Measurements from ENCODE around the gene STAP2. TPM values are rescaled to one million over a fixed set of nuclear protein-coding genes. Genes with fewer than 3 reads are reported as not detected.

Gene STAP2
- total and polyA plus RNA-seq, 9 of the 15 experiments (the other 6 are each of a cell fraction or from before 2014, with no cell fraction given), result 1.2 to 9.8 (median 4.5) TPM

DNA sequence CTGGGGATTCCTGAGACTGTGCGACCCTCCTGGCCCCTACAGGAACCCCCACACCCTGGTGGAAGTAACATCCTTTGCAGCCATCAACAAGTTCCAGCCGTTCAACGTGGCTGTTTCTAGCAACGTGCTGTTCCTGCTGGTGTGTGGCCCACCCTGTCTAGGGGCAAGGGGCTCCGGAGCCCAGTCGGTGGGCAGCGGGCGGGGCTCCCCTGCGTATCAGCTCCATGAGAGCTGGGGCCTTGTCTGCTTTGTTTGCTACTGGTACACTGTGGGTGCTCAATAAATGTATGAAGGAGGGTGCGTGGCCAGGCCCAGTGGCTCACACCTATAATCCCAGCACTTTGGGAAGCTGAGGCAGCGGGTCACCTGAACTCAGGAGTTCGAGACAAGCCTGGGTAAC, 15.7 kb upstream of the STAP2 start:
- TF ChIP-seq CBFA2T3 (IDR thresholded peaks at IDR 0.05), result no peak
- peak; percentile 45 for TF ChIP-seq POLR2G (IDR thresholded peaks at IDR 0.05; ENCODE audit: low read depth, low read length)
- BruUV-seq (replicated peaks), result no TSS peak
- Histone ChIP-seq H3K36me3 (ENCODE audit: control insufficient read depth, insufficient read depth, low read length) (peaks cover 27% of the 10 kb centered on the region; the same call in 1 of the 3 replicates), H4K20me1 (replicated peaks; ENCODE audit: control insufficient read depth, insufficient read depth, low read length) (peaks cover 7% of the 10 kb centered on the region; the same call in 1 of the 2 replicates), H3K4me1 (replicated peaks in 1 of 2; ENCODE audit: control insufficient read depth in 2 of 2, insufficient read depth in 2 of 2, low read length in 2 of 2) (peaks cover 0 to 41% of the 10 kb centered on the region in 2 experiments; a peak in 2 of 5 replicates), H3K79me2 (ENCODE audit: control insufficient read depth, insufficient read depth, low read length) (no peaks in the 10 kb centered on the region; the same call in 2 of the 3 replicates), H3K9me3 (replicated peaks; ENCODE audit: control insufficient read depth, insufficient read depth, low read depth, low read length) (no peaks in the 10 kb centered on the region), H3K4me3 (no peak overlapping the region), H3K4me2 (ENCODE audit: insufficient read depth, low read length) (no peak overlapping the region), H2AFZ (ENCODE audit: low read depth, low read length) (no peak overlapping the region), H3K27me3 (ENCODE audit: control insufficient read depth in 2 of 2, insufficient read depth in 2 of 2, low read length in 2 of 2) (no peaks in the 10 kb centered on the region), H3K9ac (ENCODE audit: insufficient read depth in 1 of 2, low read depth in 2 of 2, low read length in 2 of 2) (no peak overlapping the region), H3K9me1 (ENCODE audit: control insufficient read depth, insufficient read depth, low read length) (no peaks in the 10 kb centered on the region), H3K27ac (ENCODE audit: extremely low read depth, low read depth, low read length) (no peak overlapping the region)
- in situ Hi-C loops (cut with MboI) (no loop called here), intact Hi-C loops (cut with micrococcal nuclease) (no loop called here)
- no peak for FAIRE-seq
- no peak for DNase-seq (ENCODE audit: extremely low read depth in 1 of 4, low spot score in 3 of 4)
- WGBS (ENCODE audit: insufficient coverage, low coverage, missing lambda C conversion rate), result 91% methylated on average over 11 of the region's 12 CpGs
- ATAC-seq, result no peak
- ChIA-PET POLR2A (interaction anchor here (1.1 to 1.6 kb wide), 3 partner anchors 11 to 21 kb away, joined by 3 to 5 read pairs (median 5); partner anchors contain the start of gene MPND), CTCF (ENCODE audit: low intra/inter-chr PET ratio) (interaction anchor here (0.6 kb wide), 2 partner anchors 220 to 559 kb away, joined by 4 to 5 read pairs; no protein-coding TSS in a partner anchor)

DNA sequence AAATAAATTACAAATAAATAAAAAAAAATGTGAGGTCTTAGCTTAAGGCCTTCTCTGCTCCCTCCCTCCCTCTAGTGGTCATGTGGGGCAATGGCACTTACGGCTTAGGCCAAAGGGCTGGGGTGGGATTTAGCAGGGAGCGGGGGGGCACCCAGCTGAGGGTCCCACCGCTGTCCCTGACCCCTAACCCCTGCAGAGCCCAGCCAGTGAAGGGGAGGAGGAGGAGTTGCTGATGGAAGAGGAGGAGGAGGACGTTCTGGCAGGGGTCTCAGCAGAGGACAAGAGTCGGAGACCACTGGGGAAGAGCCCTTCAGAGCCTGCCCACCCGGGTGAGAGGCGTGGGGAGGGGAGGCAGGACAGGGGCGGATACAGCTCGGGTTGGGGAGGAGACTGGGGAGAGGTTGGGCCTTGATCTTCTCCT, 14.1 kb upstream of the STAP2 start:
- CTCF ChIA-PET (ENCODE audit: low intra/inter-chr PET ratio), result interaction anchor here (0.6 to 1.4 kb wide), 2 partner anchors 85 to 88 kb away, joined by 3 to 14 read pairs; no protein-coding TSS in a partner anchor
- Histone ChIP-seq H3K9me1 (ENCODE audit: control insufficient read depth, insufficient read depth, low read length) (no peaks in the 10 kb centered on the region), H2AFZ (ENCODE audit: low read depth, low read length) (no peak overlapping the region), H3K9ac (ENCODE audit: insufficient read depth in 1 of 2, low read depth in 2 of 2, low read length in 2 of 2) (peak overlapping the region in 1 of 2 experiments; percentile 64; a peak in 2 of 4 replicates), H3K27me3 (ENCODE audit: control insufficient read depth in 2 of 2, insufficient read depth in 2 of 2, low read length in 2 of 2) (no peaks in the 10 kb centered on the region), H3K79me2 (ENCODE audit: control insufficient read depth, insufficient read depth, low read length) (no peaks in the 10 kb centered on the region; the same call in 2 of the 3 replicates), H4K20me1 (replicated peaks; ENCODE audit: control insufficient read depth, insufficient read depth, low read length) (peaks cover 3% of the 10 kb centered on the region; the same call in 1 of the 2 replicates), H3K4me3 (no peak overlapping the region), H3K27ac (ENCODE audit: extremely low read depth, low read depth, low read length) (no peak overlapping the region), H3K9me3 (replicated peaks; ENCODE audit: control insufficient read depth, insufficient read depth, low read depth, low read length) (no peaks in the 10 kb centered on the region), H3K36me3 (ENCODE audit: control insufficient read depth, insufficient read depth, low read length) (peaks cover 13% of the 10 kb centered on the region; the same call in 1 of the 3 replicates), H3K4me1 (replicated peaks in 1 of 2; ENCODE audit: control insufficient read depth in 2 of 2, insufficient read depth in 2 of 2, low read length in 2 of 2) (peaks cover 0 to 29% of the 10 kb centered on the region in 2 experiments; a peak in 2 of 5 replicates), H3K4me2 (ENCODE audit: insufficient read depth, low read length) (no peak overlapping the region)
- 7% methylated on average over 7 of the region's 9 CpGs for WGBS (ENCODE audit: insufficient coverage, low coverage, missing lambda C conversion rate)
- peak; percentile 76 for FAIRE-seq
- peak; percentile 72 to 74 (median 73) for DNase-seq (ENCODE audit: extremely low read depth in 1 of 4, low spot score in 3 of 4)
- in situ Hi-C loops (cut with MboI), result no loop called here
- POLR2A ChIA-PET, result interaction anchor here (0.6 to 1.4 kb wide), 7 partner anchors 9 to 86 kb away, joined by 3 to 9 read pairs (median 5); partner anchors contain the start of genes MPND and STAP2
- intact Hi-C loops (cut with micrococcal nuclease), result loop anchor here (2.0 kb wide), 1 partner anchor 86 kb away; no protein-coding TSS in a partner anchor
- BruUV-seq (replicated peaks), result no TSS peak
- peak; percentile 87 for ATAC-seq
- TF ChIP-seq TFAP4 (CRISPR knock-in tag; IDR thresholded peaks at IDR 0.05; ENCODE audit: borderline replicate concordance) (peak; percentile 23; the same call in 1 of the 2 replicates), MCM5 (IDR thresholded peaks at IDR 0.05; ENCODE audit: low read depth) (no peak), RBBP5 (IDR thresholded peaks at IDR 0.05; ENCODE audit: borderline replicate concordance, insufficient read depth, low read length, poor library complexity, severe bottlenecking) (no peak), RAD21 (CRISPR knock-in tag; conservative IDR thresholded peaks at IDR 0.05 in 1 of 2, IDR thresholded peaks at IDR 0.05 in 1 of 2) (peak; percentile 59 to 65)
